KMS-11 (cell line): ENCODE results near the gene GAS2.

Experiments used
- H2AFZ ChIP-seq: fragments of 200-600 bp; sonication (generic); 2 replicates; pipeline ENCODE4 v1.6.1; 2016; ENCODE audit warnings: antibody characterized with exemption, mixed run types, low read depth
- H3K27ac ChIP-seq: fragments of 200-600 bp; sonication (generic); 2 replicates; pipeline ENCODE4 v1.6.1; 2016; ENCODE audit warnings: mild to moderate bottlenecking, mixed run types
- H3K27me3 ChIP-seq: fragments of 200-600 bp; sonication (generic); 2 replicates; pipeline ENCODE4 v1.6.1; 2017; ENCODE audit warnings: mild to moderate bottlenecking, low read depth, mixed run types, moderate library complexity; ENCODE audit not compliant: insufficient read depth
- H3K36me3 ChIP-seq: fragments of 200-600 bp; sonication (generic); 2 replicates; pipeline ENCODE4 v1.6.1; 2017; ENCODE audit warnings: mild to moderate bottlenecking, mixed run types; ENCODE audit not compliant: insufficient read depth
- H3K4me1 ChIP-seq: fragments of 200-600 bp; sonication (generic); 2 replicates; pipeline ENCODE4 v1.6.1; 2016; ENCODE audit warnings: mild to moderate bottlenecking, low read depth, mixed run types; ENCODE audit not compliant: poor library complexity, severe bottlenecking
- H3K4me2 ChIP-seq: fragments of 200-600 bp; sonication (generic); 2 replicates; pipeline ENCODE4 v1.7.0; 2016; ENCODE audit warnings: mild to moderate bottlenecking, mixed run types
- H3K4me3 ChIP-seq: fragments of 200-600 bp; sonication (generic); IDR thresholded peaks from 2 replicates; pipeline ENCODE4 v1.6.1; 2017; ENCODE audit warnings: low read depth, low read length, mixed read lengths; ENCODE audit not compliant: insufficient read depth
- H3K79me2 ChIP-seq: fragments of 200-600 bp; sonication (generic); 2 replicates; pipeline ENCODE4 v1.6.1; 2016; ENCODE audit warnings: low read depth, mixed run types; ENCODE audit not compliant: insufficient read depth
- H3K9ac ChIP-seq: fragments of 200-600 bp; sonication (generic); 2 replicates; pipeline ENCODE4 v1.6.1; 2016; ENCODE audit warnings: mild to moderate bottlenecking, mixed run types
- H4K20me1 ChIP-seq: fragments of 200-600 bp; sonication (generic); 2 replicates; pipeline ENCODE4 v1.6.1; 2016; ENCODE audit warnings: mild to moderate bottlenecking, mixed run types; ENCODE audit not compliant: insufficient read depth
- TF ChIP-seq, protein P1 (sequence below): fragments of 200-600 bp; sonication (generic); conservative IDR thresholded peaks from 2 replicates; pipeline ENCODE4 v1.6.1; 2017; ENCODE audit warnings: low read depth, mild to moderate bottlenecking, antibody characterized with exemption, low read length, moderate library complexity, mixed read lengths

Gene GAS2

GRCh38 chr11:22860241-22860640 lies 193.8 kb downstream of the GAS2 start, which contains the start of gene CCDC179:
Gene CCDC179, minus strand, starts transcription at chr11:22860474. Its CDS starts 53 bp downstream, at chr11:22860421.
- Histone ChIP-seq H3K79me2 (no peaks in the 10 kb centered on the region), H4K20me1 (no peaks in the 10 kb centered on the region), H3K36me3 (no peaks in the 10 kb centered on the region), H2AFZ (no peak within 1 kb of the TSS), H3K4me2 (no peak within 1 kb of the TSS), H3K9ac (no peak within 1 kb of the TSS), H3K27ac (no peak within 1 kb of the TSS), H3K4me3 (no peak within 1 kb of the TSS), H3K27me3 (no peaks in the 10 kb centered on the region), H3K4me1 (no peaks in the 10 kb centered on the region)
- TF ChIP-seq, protein P1, sequence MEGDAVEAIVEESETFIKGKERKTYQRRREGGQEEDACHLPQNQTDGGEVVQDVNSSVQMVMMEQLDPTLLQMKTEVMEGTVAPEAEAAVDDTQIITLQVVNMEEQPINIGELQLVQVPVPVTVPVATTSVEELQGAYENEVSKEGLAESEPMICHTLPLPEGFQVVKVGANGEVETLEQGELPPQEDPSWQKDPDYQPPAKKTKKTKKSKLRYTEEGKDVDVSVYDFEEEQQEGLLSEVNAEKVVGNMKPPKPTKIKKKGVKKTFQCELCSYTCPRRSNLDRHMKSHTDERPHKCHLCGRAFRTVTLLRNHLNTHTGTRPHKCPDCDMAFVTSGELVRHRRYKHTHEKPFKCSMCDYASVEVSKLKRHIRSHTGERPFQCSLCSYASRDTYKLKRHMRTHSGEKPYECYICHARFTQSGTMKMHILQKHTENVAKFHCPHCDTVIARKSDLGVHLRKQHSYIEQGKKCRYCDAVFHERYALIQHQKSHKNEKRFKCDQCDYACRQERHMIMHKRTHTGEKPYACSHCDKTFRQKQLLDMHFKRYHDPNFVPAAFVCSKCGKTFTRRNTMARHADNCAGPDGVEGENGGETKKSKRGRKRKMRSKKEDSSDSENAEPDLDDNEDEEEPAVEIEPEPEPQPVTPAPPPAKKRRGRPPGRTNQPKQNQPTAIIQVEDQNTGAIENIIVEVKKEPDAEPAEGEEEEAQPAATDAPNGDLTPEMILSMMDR = no peak
